Tibial nerve (tissue), 4 donors: ENCODE measurements around the gene ATP5MK. TPM values are rescaled to one million over a fixed set of nuclear protein-coding genes. Genes with fewer than 3 reads are reported as not detected.

ENCODE experiments used
- DNase-seq, 2 donors: peaks; one replicate each; pipeline ENCODE4 v3.0.0-alpha.2; 2019; ENCODE audit warnings: low spot score in 2 of 2
- H3K27ac ChIP-seq, 4 donors: fragments of 200-600 bp; sonication (generic) in 3 of 4; one replicate each; pipeline ENCODE4 v1.5.1; 2017 to 2019; ENCODE audit warnings: mild to moderate bottlenecking in 1 of 4
- H3K27me3 ChIP-seq, 2 donors: fragments of 200-600 bp; sonication (generic) in 1 of 2; one replicate each; pipeline versions ENCODE4 v1.5.1 to v1.6.0; 2017 to 2019
- H3K36me3 ChIP-seq, 3 donors: fragments of 200-600 bp; sonication (generic); one replicate each; pipeline ENCODE4 v1.5.1; 2018 to 2019
- H3K4me1 ChIP-seq, 4 donors: fragments of 200-600 bp; sonication (generic) in 3 of 4; one replicate each; pipeline ENCODE4 v1.5.1; 2017 to 2019
- H3K4me3 ChIP-seq, 4 donors: fragments of 200-600 bp; sonication (generic) in 3 of 4; one replicate each; pipeline ENCODE4 v1.5.1; 2017 to 2019; ENCODE audit warnings: mild to moderate bottlenecking in 1 of 4, moderate library complexity in 1 of 4
- H3K9me3 ChIP-seq, 4 donors: fragments of 200-600 bp; sonication (generic) in 3 of 4; one replicate each; pipeline ENCODE4 v1.5.1; 2017 to 2019
- EP300 ChIP-seq, 2 donors: sonication (generic); formaldehyde crosslinking; IDR thresholded peaks; one replicate each; pipeline ENCODE4 v1.6.1; 2017; ENCODE audit warnings: antibody characterized with exemption in 2 of 2, mild to moderate bottlenecking in 1 of 2
- POLR2A ChIP-seq, 2 donors: fragments of 450-650 bp; IDR thresholded peaks; one replicate each; pipeline ENCODE4 v1.6.1; 2017; ENCODE audit warnings: antibody characterized with exemption in 2 of 2, mild to moderate bottlenecking in 2 of 2, moderate library complexity in 2 of 2
- WGBS, 2 donors: methylation state at CpG; one replicate each; pipeline ENCODE4 v1.1.5; 2018; 5-methylcytosine and 5-hydroxymethylcytosine counted together
- total RNA-seq, 4 donors: library from RNA; depleted of rRNA; stranded (reverse); fragments of >200 nt; gene quantifications; one replicate each; pipeline ENCODE4 v1.1.0, GENCODE V29; 2016
- TF ChIP-seq, protein P1 (sequence below), 5 experiments: fragments of 200-600 bp in 3 of 5; fragments of 450-650 bp in 2 of 5; sonication (generic) in 3 of 5; IDR thresholded peaks; one replicate each; pipeline ENCODE4 v1.5.1; 2016 to 2019; ENCODE audit warnings: antibody characterized with exemption in 5 of 5, mild to moderate bottlenecking in 3 of 5, moderate library complexity in 2 of 5

The ATP5MK gene
- total RNA-seq, 4 donors from 2014 or later = 139 to 343 (median 202) TPM

DNA sequence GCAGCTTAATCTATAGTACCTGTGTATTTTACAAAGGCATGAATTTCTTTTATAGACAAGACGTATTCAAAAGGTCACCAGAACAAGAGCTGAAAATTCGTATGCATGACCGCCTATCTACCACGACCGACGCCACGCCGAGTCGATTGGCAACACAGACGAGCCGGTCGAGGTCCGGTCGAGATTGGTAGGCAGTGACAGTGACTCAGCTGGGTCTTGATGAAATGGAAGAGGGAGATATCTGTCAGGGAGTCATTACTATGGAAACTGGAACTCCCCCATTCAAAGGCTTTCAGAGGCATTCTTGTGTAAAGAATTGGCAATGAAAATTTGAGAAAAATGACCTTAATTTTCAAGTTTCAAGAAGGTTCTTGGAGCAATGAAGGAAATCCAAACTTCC is 2.1 kb downstream of the ATP5MK start:
- Histone ChIP-seq H3K27ac (no peak overlapping the region), H3K9me3 (no peaks in the 10 kb centered on the region), H3K36me3 (peaks cover 0 to 40% (median 6%) of the 10 kb centered on the region in 3 donors), H3K27me3 (no peaks in the 10 kb centered on the region), H3K4me1 (peaks cover 0 to 49% (median 21%) of the 10 kb centered on the region in 4 donors), H3K4me3 (no peak overlapping the region)
- TF ChIP-seq POLR2A (IDR thresholded peaks at IDR 0.05) = no peak
- TF ChIP-seq EP300 (IDR thresholded peaks at IDR 0.05) = no peak
- TF ChIP-seq, protein P1, sequence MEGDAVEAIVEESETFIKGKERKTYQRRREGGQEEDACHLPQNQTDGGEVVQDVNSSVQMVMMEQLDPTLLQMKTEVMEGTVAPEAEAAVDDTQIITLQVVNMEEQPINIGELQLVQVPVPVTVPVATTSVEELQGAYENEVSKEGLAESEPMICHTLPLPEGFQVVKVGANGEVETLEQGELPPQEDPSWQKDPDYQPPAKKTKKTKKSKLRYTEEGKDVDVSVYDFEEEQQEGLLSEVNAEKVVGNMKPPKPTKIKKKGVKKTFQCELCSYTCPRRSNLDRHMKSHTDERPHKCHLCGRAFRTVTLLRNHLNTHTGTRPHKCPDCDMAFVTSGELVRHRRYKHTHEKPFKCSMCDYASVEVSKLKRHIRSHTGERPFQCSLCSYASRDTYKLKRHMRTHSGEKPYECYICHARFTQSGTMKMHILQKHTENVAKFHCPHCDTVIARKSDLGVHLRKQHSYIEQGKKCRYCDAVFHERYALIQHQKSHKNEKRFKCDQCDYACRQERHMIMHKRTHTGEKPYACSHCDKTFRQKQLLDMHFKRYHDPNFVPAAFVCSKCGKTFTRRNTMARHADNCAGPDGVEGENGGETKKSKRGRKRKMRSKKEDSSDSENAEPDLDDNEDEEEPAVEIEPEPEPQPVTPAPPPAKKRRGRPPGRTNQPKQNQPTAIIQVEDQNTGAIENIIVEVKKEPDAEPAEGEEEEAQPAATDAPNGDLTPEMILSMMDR (IDR thresholded peaks at IDR 0.05) = no peak
- DNase-seq = no peak
- WGBS, 2 donors = 89 to 93% methylated on average over 14 of the region's 14 CpGs

DNA sequence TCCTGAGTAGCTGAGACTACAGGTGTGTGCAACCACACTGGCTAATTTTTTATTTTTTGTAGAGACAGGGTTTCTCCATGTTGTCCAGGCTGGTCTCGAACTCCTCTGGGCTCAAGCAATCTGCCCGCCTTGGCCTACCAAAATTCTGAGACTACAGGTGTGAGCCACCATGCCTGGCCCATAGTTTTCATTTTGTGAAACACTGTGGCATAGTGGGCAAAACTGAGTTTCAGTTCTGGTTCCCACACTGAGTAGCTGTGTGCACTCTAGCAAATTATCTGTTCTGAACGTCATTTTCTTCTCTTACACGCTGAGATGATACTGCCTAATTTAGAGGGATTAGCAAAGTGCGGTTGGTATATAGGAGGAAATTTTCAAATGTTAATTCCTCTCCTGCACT is 13.5 kb downstream of the ATP5MK start:
- DNase-seq = no peak
- Histone ChIP-seq H3K27ac (no peak overlapping the region), H3K36me3 (peaks cover 0 to 91% (median 2%) of the 10 kb centered on the region in 3 donors), H3K4me1 (no peaks in the 10 kb centered on the region), H3K9me3 (no peaks in the 10 kb centered on the region), H3K4me3 (no peak overlapping the region), H3K27me3 (no peaks in the 10 kb centered on the region)
- WGBS, 2 donors = 94% methylated on average over 5 of the region's 5 CpGs
- TF ChIP-seq, protein P1 (IDR thresholded peaks at IDR 0.05) = no peak
- no peak for TF ChIP-seq EP300 (IDR thresholded peaks at IDR 0.05)
- TF ChIP-seq POLR2A (IDR thresholded peaks at IDR 0.05) = no peak

DNA sequence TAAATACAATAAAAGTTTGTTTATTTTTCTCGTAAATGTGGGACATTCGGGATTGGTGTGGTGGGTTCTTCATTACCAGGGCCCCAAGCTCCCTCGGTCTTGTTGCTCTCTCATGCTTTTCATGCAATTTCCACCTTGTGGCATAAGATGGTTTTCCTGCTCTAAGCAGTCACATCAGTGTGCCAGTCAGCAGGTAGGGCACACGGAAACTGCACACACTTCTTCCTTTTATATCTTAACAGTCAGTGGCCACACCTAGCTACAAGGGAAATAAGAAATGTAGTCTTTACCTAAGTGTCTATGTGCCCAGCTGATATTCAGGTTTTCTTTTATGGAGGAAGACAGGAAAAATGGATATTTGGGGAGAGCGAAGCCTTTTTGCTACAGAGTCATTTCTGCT is 22.0 kb downstream of the ATP5MK start:
- no peak overlapping the region for H3K27ac ChIP-seq
- H3K4me3 ChIP-seq = no peak overlapping the region
- 92 to 94% methylated on average over 5 of the region's 5 CpGs for WGBS, 2 donors
- H3K4me1 ChIP-seq = peaks cover 0 to 18% (median 4%) of the 10 kb centered on the region in 4 donors
- DNase-seq = no peak
- TF ChIP-seq POLR2A (IDR thresholded peaks at IDR 0.05) = no peak
- no peak for TF ChIP-seq EP300 (IDR thresholded peaks at IDR 0.05)
- TF ChIP-seq, protein P1 (IDR thresholded peaks at IDR 0.05) = no peak
- H3K9me3 ChIP-seq = no peaks in the 10 kb centered on the region
- no peaks in the 10 kb centered on the region for H3K27me3 ChIP-seq
- H3K36me3 ChIP-seq = peaks cover 0 to 51% (median 9%) of the 10 kb centered on the region in 3 donors

DNA sequence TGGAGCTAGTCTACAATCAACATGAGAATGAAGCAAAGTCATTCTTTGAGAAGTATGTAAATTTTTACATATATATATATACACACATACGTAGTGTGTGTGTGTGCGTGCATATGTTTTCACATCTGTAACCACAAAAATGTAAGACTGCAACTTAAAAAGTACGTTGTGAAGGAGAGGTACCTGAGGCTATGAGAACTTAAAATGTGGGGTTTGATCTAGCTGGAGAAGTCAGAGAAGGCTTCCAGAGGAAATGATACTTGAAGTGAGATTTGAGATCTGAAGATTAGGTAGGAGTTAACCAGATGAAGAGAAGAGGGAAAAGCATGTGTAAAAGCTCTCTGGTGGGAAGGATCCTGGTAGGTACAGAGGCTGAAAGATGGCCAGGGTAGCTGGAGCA is 22.7 kb downstream of the ATP5MK start:
- Histone ChIP-seq H3K4me3 (no peak overlapping the region), H3K27me3 (no peaks in the 10 kb centered on the region), H3K4me1 (peaks cover 0 to 24% (median 10%) of the 10 kb centered on the region in 4 donors), H3K27ac (no peak overlapping the region), H3K36me3 (peaks cover 0 to 48% (median 9%) of the 10 kb centered on the region in 3 donors), H3K9me3 (no peaks in the 10 kb centered on the region)
- 90 to 91% methylated on average over 3 of the region's 3 CpGs for WGBS, 2 donors
- no peak for DNase-seq
- TF ChIP-seq, protein P1 (IDR thresholded peaks at IDR 0.05) = no peak
- TF ChIP-seq POLR2A (IDR thresholded peaks at IDR 0.05) (no peak), EP300 (IDR thresholded peaks at IDR 0.05) (no peak)

DNA sequence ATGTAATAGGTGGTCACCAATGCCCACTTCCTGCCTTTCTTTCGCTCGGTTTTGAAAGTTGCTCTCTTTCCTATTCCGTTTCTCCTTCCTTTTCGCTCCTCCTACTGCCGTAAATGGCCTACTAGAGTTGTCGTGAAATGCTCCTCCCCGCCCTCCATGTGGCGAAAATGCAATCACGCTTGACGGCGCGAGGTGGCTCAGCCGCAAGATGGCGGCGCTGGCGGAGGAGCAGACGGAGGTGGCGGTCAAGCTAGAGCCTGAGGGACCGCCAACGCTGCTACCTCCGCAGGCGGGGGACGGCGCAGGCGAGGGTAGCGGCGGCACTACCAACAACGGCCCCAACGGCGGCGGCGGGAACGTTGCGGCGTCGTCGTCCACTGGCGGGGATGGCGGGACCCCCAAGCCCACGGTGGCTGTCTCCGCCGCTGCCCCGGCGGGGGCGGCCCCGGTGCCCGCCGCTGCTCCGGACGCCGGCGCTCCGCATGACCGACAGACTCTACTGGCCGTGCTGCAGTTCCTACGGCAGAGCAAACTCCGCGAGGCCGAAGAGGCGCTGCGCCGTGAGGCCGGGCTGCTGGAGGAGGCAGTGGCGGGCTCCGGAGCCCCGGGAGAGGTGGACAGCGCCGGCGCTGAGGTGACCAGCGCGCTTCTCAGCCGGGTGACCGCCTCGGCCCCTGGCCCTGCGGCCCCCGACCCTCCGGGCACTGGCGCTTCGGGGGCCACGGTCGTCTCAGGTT is 28.3 kb downstream of the ATP5MK start, which contains the start of gene TAF5:
Gene TAF5, plus strand, starts transcription at position 195 of the 737 bp plus-strand sequence. Its CDS starts 14 bp downstream, at position 209.
- Histone ChIP-seq H3K27me3 (no peaks in the 10 kb centered on the region), H3K4me1 (peaks cover 0 to 24% (median 10%) of the 10 kb centered on the region in 4 donors), H3K4me3 (peak within 1 kb of the TSS; percentile 88 to 98 (median 92)), H3K9me3 (no peaks in the 10 kb centered on the region), H3K27ac (peak within 1 kb of the TSS; percentile 84 to 92 (median 89)), H3K36me3 (no peaks in the 10 kb centered on the region)
- peak; percentile 79 to 93 for DNase-seq
- TF ChIP-seq, protein P1 (IDR thresholded peaks at IDR 0.05) = peak in 3 of 5 experiments; percentile 16 to 64 (median 40)
- peak; percentile 74 to 99 for TF ChIP-seq EP300 (IDR thresholded peaks at IDR 0.05)
- peak; percentile 77 to 92 for TF ChIP-seq POLR2A (IDR thresholded peaks at IDR 0.05)
- WGBS, 2 donors = 0 to 1% methylated on average over 26 to 46 of the region's 81 CpGs
